ENCODE measurements around the gene CD177.
"Not testable (repeated sequence)": the region's sequence is repeated elsewhere in the genome, so short reads cannot be mapped to it uniquely, and the experiment has no call there.

The CD177 gene

DNA sequence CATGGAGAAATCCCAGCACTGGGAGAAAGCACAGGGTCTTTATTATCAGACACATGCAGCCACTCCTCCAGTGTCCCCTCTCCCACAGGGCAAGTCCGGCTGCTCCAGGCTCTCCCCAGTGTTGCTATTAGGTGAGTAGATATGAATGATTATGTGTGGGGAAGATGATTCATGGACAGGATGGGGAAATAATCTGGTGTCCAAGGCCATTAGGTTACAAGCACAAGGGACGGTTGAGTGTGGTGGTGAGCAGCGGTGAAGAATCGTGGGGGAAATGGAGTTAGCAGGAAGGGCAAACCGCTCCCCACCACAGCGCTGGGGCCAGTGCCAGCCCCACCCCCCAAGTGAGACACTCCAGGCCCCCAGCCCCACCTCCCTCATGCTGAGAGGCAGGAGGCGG lies 19.0 kb downstream of the CD177 start:
- H3K4me3 ChIP-seq, result no peak overlapping the region
- H3K27ac ChIP-seq, result no peak overlapping the region

DNA sequence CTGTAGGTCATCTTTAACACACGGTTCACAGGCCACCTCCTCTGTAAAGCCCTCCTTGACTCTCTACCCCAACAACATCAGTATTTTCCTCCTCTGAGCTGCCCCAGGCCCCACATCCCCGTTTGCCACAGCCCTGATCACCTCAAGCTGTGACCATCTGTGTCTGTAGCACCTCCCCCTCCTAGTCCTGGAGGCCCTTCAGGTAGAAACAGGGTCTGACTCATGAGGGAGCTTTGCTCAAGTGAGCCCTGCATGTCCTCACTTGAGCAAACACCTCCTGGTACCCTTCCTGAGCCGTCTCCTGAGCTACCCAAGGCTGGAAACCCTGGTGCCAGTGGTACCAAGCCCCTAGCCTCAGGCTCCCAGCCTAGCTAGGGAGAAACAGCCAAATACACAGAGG lies 24.1 kb downstream of the CD177 start:
- not testable (repeated sequence) for H3K27ac ChIP-seq, H3K4me3 ChIP-seq

DNA sequence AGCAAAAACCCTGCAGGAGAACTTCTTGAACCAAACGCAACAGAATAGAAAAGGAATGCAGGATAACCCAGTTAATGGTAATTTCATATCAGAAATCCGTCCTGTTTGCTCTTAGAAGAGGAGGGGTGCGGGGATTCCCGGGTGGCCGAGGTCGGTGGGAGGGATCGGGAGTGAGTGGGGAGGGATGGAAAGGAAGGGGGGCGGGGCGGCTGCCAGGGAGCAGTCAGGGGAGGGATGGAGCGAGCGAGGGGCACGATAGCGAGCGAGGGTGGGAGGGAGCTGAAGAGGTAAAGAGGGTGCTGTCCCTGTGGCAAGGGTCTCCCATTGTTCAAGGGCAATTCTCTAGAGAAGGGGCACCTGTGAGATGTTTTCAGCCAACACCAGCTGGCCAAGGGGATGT lies 26.5 kb downstream of the CD177 start:
- no peak overlapping the region for H3K4me3 ChIP-seq

DNA sequence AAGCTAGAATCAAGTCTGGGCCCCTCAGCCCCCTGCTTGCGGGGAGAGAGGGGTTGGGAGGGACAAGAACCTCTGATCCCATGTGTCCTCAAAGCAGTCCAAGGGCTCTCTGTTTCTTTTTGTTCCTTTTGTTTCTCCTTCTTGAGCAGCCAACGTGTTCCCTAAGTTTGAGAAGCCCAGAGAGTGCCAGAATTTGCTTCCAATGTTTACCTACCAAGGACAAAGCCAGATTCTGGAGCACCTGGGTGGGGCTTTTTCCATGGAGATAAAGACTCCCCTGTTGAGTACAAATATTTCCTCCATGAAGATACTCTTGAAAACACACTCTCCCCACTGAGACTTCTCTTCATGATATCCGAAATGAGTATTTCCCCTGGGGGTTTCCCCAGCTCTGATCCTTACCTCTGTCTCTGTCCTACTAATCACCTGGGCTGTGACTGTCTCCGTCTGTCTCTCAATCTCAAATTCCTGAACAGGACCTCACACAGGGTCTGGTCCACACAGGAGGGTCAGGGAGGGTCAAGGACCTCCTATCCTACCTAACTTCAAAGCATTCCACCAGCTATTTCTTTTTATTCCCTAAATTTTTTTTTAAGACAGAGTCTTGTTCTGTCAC lies 27.4 kb downstream of the CD177 start:
- H3K27ac ChIP-seq, result no peak overlapping the region
- no peak overlapping the region for H3K4me3 ChIP-seq

More for the DNA sequence above, 26.5 kb downstream of the CD177 start:
- no peak overlapping the region for H3K27ac ChIP-seq

- not testable (repeated sequence) for H3K4me3 ChIP-seq, H3K27ac ChIP-seq
Measured at GRCh38 chr19:43382586-43383216, 29.2 kb downstream of the CD177 start.

GRCh38 chr19:43383254-43383653 lies 29.8 kb downstream of the CD177 start:
- not testable (repeated sequence) for H3K27ac ChIP-seq, H3K4me3 ChIP-seq

- H3K27ac ChIP-seq, H3K4me3 ChIP-seq: not testable (repeated sequence)
Measured at GRCh38 chr19:43383759-43384158, 30.3 kb downstream of the CD177 start.

GRCh38 chr19:43390903-43391551 lies 37.5 kb downstream of the CD177 start:
- not testable (repeated sequence) for H3K27ac ChIP-seq, H3K4me3 ChIP-seq

DNA sequence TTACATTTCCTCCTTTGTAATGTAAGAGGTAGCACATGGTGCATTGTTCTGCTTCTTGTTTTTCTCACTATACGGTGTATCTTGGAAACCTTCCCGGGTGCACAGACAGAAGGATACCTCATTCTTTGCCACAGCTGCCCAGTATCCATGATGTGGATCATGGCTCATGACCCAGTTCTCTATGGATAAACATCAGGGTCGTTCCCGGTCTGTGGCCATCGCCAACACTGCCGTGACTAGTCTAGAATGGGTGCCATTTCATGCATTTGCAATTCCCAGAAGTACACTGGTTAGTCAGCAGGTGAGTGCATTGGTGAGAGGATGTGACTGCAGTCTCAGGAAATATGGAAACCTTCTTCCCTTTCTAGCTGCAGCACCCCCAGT lies 38.1 kb downstream of the CD177 start:
- H3K4me3 ChIP-seq, H3K27ac ChIP-seq: not testable (repeated sequence)

DNA sequence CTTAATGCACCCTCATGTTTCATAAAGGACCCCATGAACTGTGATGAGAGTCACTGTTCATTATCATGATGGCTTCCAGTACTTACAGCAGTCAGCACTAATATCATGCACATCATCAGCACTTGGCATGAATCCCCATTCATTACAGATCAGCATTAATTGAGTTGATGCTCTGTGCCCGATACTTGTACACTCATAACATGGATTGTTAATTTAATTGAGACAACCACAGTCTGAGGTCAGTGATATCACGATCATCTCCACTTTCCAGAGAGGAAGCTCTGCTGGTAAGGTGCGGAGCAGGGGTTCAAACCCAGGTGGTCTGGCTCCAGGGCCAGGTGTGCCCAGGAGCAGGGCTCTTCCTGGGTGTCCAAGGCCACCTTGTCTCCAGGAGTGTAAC lies 40.0 kb downstream of the CD177 start:
- H3K27ac ChIP-seq, H3K4me3 ChIP-seq: not testable (repeated sequence)

GRCh38 chr19:43395561-43395960 lies 42.1 kb downstream of the CD177 start:
- no peak overlapping the region for H3K27ac ChIP-seq
- H3K4me3 ChIP-seq, result no peak overlapping the region

DNA sequence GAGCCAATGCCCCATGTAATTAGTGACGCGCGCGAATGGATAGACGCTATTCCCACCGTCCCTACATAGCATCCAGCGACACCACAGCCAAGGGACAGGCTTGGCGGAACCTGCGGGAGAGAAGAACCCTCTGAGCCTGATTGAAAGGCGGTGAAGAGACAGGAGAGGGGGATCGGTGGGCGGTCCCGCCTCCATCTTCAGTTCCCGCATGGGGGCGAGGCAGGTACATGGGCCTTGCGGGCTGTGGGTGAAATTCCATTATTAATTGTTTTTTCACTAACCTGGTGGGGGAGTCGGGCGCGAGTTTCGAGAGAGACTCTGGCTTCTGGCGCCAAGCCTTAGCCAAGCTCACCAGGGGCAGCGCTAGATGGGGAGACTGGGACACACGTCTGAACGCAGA lies 52.8 kb downstream of the CD177 start:
- H3K4me3 ChIP-seq, result no peak overlapping the region
- no peak overlapping the region for H3K27ac ChIP-seq

DNA sequence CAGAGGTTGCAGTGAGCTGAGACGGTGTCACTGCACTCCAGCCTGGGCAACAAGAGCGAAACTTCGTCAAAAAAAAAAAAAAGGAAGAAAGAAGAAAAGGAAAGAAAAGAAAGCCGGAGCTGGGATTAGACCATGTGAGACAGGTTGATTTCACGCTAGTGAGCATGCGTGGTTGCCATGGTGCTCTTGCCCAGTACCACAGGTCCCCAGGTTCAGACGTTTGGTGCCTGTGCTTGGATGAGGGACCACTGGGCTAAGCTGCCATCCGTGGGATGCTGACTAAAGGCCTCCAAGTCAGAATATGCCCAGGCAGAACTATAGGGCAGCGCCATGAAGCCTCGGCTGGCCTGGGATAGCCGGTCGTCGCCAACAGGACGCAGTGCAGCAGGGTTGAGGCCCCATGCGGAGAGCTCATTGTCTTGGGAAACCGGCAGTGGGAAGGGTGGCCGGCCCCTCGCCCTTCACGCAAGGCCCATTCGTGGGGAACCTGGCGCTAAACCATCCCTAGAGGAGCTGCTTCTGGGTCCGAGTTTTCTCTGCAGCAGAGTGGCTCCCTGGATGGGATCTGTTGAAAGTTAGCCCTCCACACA lies 54.0 kb downstream of the CD177 start:
- H3K27ac ChIP-seq, result no peak overlapping the region
- H3K4me3 ChIP-seq, result no peak overlapping the region

DNA sequence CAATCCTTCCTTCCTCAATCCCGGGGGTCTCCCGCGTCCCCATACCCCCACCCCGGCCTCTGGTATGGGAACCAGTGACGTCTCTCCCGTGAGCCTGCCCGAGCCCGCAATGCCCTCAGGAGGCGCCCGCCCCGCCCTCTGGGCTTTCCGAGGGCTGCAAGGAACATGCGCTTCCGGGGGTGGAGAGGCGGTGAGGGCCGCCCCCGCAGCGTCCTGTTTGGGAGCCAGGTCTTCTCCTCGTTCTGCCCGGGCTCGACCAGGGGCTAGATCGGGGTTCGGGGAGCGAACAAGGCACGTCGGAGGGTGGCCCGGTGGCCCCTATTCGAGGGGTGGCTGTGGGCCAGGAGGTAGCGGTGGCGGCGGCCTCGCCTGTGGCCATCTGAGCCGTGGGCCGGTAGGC lies 54.6 kb downstream of the CD177 start:
- Histone ChIP-seq H3K4me3 (no peak overlapping the region), H3K27ac (no peak overlapping the region)

DNA sequence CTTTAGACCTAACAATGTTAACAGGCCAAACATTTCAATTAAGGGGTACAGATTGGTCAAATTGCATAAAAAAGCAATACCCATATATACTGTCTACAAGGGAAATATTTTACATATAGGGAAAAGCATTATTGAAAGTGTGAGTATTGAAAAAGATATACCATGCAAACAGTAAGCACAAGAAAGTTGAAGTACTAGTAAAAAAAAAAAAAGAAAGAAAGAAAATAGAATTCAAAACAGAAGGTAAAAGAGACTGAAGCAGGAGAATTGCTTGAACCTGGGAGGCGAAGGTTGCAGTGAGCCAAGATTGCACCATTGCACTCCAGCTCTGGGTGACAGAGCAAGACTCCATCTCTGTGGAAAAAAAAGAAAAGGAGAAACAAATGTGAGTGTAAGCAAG lies 55.9 kb downstream of the CD177 start:
- Histone ChIP-seq H3K27ac (no peak overlapping the region), H3K4me3 (no peak overlapping the region)

- H3K27ac ChIP-seq, result no peak overlapping the region
- no peak overlapping the region for H3K4me3 ChIP-seq
Measured at GRCh38 chr19:43412441-43412840, 59.0 kb downstream of the CD177 start.
